Astrocyte (in vitro differentiated cells and primary cell): ENCODE measurements around the gene RPGRIP1L.

Experiments
- EZH2 ChIP-seq: IDR thresholded peaks from 2 replicates; pipeline ENCODE4 v1.6.1; 2012; ENCODE audit warnings: mild to moderate bottlenecking, low read length, inconsistent platforms; ENCODE audit not compliant: insufficient read depth
- TF ChIP-seq, protein P1 (sequence below): IDR thresholded peaks from 2 replicates; pipeline ENCODE4 v1.5.1; 2011; ENCODE audit warnings: low read depth, mild to moderate bottlenecking, inconsistent platforms, low read length, moderate library complexity; ENCODE audit not compliant: insufficient read depth

DNA sequence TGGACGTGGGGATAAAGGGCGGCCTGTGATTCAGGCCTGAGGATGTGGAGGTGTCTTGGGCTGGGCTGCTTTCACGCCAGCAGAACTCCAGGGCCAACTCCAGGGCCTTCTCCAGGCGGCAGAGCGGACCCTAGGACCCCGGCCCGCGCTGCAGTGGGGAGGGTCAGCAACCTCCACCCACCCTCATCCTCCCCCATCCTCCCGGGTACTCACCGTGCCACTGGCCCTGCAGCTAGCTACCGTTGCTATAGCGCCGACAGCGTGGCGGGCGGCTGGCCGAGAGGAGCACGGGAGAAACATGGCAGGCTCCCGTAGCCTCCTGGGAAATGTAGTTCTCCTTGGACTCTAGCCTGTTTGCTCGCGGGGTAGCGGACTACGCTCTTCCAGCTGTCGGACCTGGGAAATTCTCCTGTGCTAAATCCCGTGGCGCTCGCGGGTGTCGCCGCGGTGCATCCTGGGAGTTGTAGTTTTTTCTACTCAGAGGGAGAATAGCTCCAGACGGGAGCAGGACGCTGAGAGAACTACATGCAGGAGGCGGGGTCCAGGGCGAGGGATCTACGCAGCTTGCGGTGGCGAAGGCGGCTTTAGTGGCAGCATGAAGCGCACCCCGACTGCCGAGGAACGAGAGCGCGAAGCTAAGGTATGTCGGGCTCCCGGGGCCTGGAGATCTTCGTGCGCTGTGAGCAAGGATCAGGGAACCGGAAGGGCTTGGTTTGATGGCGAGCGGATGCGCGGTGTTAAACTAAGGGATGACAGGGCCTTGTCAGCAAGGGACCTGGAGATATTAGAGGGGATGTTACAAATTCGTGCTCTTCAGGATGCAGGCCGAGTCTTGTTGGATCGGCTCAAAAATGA, at the start of gene RPGRIP1L, which contains the start of gene FTO:
- TF ChIP-seq, protein P1, sequence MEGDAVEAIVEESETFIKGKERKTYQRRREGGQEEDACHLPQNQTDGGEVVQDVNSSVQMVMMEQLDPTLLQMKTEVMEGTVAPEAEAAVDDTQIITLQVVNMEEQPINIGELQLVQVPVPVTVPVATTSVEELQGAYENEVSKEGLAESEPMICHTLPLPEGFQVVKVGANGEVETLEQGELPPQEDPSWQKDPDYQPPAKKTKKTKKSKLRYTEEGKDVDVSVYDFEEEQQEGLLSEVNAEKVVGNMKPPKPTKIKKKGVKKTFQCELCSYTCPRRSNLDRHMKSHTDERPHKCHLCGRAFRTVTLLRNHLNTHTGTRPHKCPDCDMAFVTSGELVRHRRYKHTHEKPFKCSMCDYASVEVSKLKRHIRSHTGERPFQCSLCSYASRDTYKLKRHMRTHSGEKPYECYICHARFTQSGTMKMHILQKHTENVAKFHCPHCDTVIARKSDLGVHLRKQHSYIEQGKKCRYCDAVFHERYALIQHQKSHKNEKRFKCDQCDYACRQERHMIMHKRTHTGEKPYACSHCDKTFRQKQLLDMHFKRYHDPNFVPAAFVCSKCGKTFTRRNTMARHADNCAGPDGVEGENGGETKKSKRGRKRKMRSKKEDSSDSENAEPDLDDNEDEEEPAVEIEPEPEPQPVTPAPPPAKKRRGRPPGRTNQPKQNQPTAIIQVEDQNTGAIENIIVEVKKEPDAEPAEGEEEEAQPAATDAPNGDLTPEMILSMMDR: no peak
- TF ChIP-seq EZH2: no peak
